ENCODE measurements around the gene ACSL6. TPM values are rescaled to one million over a fixed set of nuclear protein-coding genes. Genes with fewer than 3 reads are reported as not detected.

Gene ACSL6
- total RNA-seq, 2 donors from 2014 or later: 0.23 to 7.9 TPM

DNA sequence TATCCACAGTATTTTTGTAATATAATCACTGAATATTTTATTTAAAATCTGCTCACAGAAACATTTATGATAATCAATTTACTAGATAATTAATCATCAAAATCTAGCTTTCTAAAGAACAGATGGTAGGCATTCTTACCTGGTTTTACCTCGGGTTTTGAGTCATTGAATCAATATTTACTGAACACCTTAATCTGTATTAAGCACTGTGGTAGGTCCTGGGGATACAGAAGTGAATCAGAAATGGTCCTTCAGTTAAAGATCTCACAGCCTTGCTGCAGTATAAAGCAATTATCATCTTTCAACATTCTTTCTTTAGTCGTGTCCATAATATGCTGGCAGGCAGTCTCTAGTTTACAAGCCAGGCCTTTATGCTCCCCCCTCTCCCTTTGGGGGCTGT is 64.0 kb downstream of the ACSL6 start:
- intact Hi-C loops (cut with DNase I): no loop called here
- Histone ChIP-seq H3K27me3 (replicated peaks; ENCODE audit: insufficient read depth) (no peaks in the 10 kb centered on the region), H3K4me1 (replicated peaks) (no peaks in the 10 kb centered on the region), H3K9me3 (no peaks in the 10 kb centered on the region), H3K4me3 (no peak overlapping the region), H3K27ac (no peak overlapping the region), H3K36me3 (no peaks in the 10 kb centered on the region)
- TF ChIP-seq, protein P1, sequence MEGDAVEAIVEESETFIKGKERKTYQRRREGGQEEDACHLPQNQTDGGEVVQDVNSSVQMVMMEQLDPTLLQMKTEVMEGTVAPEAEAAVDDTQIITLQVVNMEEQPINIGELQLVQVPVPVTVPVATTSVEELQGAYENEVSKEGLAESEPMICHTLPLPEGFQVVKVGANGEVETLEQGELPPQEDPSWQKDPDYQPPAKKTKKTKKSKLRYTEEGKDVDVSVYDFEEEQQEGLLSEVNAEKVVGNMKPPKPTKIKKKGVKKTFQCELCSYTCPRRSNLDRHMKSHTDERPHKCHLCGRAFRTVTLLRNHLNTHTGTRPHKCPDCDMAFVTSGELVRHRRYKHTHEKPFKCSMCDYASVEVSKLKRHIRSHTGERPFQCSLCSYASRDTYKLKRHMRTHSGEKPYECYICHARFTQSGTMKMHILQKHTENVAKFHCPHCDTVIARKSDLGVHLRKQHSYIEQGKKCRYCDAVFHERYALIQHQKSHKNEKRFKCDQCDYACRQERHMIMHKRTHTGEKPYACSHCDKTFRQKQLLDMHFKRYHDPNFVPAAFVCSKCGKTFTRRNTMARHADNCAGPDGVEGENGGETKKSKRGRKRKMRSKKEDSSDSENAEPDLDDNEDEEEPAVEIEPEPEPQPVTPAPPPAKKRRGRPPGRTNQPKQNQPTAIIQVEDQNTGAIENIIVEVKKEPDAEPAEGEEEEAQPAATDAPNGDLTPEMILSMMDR (IDR thresholded peaks at IDR 0.05): no peak
- TF ChIP-seq POLR2A (IDR thresholded peaks at IDR 0.05) (no peak), POLR2AphosphoS5 (IDR thresholded peaks at IDR 0.05) (no peak)
- WGBS: 22% methylated on average over 2 of the region's 2 CpGs
- no peak for DNase-seq (ENCODE audit: low spot score)

DNA sequence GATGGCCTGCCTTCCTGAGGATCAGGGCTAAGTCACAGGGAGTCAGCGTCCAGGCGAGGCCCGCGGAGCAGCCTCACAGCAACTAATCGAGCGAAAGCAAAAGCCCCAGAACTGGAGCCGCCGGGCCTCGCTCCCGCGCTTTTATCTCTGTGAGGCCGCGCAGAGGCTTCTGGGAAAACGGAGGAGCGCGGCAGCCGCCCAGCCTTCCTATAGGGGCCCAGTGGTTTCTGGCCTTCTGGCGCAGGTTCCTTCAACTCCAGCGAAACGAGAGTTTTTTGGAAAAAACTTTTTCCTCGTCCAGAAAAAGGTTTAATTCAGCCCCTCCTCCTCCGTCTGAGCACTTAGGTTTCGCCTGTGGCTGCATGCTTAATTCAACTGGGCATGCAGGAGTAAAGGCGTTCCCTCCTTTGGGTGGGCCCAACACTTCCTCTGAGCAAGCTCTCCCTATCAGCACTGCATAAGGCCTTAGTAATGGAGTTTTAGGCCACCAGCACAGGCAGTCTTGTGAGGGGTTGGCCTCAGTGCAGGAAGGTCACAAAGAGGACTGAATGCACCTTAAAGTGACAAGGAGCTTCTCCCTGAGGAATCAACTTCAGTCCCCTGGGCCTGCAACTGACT is 65.8 kb downstream of the ACSL6 start, which contains the start of gene MEIKIN:
TSS of gene MEIKIN (minus strand) at position 113 of the 618 bp plus-strand sequence. CDS start 158 bp downstream, outside the sequence.
- no peak for DNase-seq (ENCODE audit: low spot score)
- WGBS: 87% methylated on average over 24 of the region's 24 CpGs

DNA sequence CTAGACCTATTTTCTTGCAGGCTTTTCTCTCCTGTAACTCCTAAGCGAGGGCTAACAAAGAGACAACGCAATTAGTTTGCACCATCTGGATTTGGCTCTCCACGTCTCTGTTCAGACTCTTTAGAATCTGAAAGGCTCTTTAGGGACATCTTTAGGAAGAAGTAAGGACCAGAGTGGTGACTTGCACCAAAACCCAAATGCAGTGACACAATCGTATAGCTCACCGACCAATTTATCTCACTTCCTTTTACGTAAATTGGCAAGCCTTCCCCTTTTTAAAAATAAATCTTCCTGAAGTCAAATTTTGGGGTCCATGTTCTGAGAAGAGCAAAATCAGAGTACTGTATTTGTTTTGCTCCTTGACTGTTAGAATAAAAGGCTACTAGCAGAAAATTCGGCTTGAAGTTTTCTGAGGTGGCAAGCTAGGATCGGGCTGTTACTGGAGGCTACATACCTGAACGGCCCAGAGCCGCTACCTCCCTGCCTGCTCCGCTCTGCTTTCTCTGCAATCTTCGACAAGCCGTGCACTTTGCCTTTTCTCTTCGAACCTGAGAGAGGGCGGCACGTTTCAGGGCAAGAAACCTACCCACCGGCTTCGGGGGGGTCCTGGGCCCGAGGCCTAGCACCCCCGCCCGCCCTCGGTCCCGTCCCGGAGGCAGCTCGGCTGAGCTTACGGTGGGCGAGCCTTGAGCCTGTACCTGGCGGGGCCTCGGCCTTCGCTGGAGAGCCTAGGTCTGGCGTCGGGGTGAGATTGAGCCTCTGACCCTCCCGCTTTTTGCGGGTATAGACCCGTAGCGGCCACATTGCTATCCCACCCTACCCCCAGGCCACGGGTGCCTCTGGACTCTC is 66.5 kb downstream of the ACSL6 start:
- H3K4me3 ChIP-seq: no peak overlapping the region
- H3K9me3 ChIP-seq: no peaks in the 10 kb centered on the region
- no peaks in the 10 kb centered on the region for H3K4me1 ChIP-seq (replicated peaks)
- intact Hi-C loops (cut with DNase I): no loop called here
- TF ChIP-seq POLR2A (IDR thresholded peaks at IDR 0.05): no peak
- TF ChIP-seq, protein P1 (IDR thresholded peaks at IDR 0.05): no peak
- no peak for TF ChIP-seq POLR2AphosphoS5 (IDR thresholded peaks at IDR 0.05)
- no peak for DNase-seq (ENCODE audit: low spot score)
- no peak overlapping the region for H3K27ac ChIP-seq
- 90% methylated on average over 37 of the region's 37 CpGs for WGBS
- H3K27me3 ChIP-seq (replicated peaks; ENCODE audit: insufficient read depth): no peaks in the 10 kb centered on the region
- H3K36me3 ChIP-seq: no peaks in the 10 kb centered on the region

More for the DNA sequence above, 65.8 kb downstream of the ACSL6 start, which contains the start of gene MEIKIN:
- Histone ChIP-seq H3K27me3 (replicated peaks; ENCODE audit: insufficient read depth) (no peaks in the 10 kb centered on the region), H3K4me3 (no peak within 1 kb of the TSS), H3K4me1 (replicated peaks) (no peaks in the 10 kb centered on the region), H3K36me3 (no peaks in the 10 kb centered on the region), H3K9me3 (no peaks in the 10 kb centered on the region), H3K27ac (no peak within 1 kb of the TSS)
- intact Hi-C loops (cut with DNase I): no loop called here
- TF ChIP-seq, protein P1 (IDR thresholded peaks at IDR 0.05): no peak
- TF ChIP-seq POLR2AphosphoS5 (IDR thresholded peaks at IDR 0.05) (no peak), POLR2A (IDR thresholded peaks at IDR 0.05) (no peak)

DNA sequence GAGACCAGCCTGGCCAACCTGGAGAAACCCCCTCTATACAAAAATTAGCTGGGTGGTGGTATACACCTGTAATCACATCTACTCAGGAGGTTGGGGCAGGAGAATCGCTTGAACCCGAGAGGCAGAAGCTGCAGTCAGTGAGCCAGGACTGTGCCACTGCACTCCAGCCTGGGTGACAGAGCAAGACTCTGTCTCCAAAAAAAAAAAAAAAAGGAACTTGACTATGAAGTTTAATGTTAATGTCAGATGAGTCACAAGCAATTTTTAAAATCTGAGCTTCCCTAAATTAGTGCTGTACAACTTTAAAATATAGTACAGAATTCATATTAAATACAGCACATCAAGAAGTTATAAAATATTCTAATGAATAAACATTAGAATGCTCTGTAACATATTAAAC is 67.5 kb downstream of the ACSL6 start:
- no peak for DNase-seq (ENCODE audit: low spot score)
- Histone ChIP-seq H3K36me3 (no peaks in the 10 kb centered on the region), H3K4me3 (no peak overlapping the region), H3K27ac (no peak overlapping the region), H3K27me3 (replicated peaks; ENCODE audit: insufficient read depth) (no peaks in the 10 kb centered on the region), H3K4me1 (replicated peaks) (no peaks in the 10 kb centered on the region), H3K9me3 (no peaks in the 10 kb centered on the region)
- TF ChIP-seq, protein P1 (IDR thresholded peaks at IDR 0.05): no peak
- TF ChIP-seq POLR2AphosphoS5 (IDR thresholded peaks at IDR 0.05) (no peak), POLR2A (IDR thresholded peaks at IDR 0.05) (no peak)
- intact Hi-C loops (cut with DNase I): no loop called here
- WGBS: 88% methylated on average over 2 of the region's 2 CpGs
